ENCODE results near the gene PSTPIP2.

- TF ChIP-seq CTCF (IDR thresholded peaks at IDR 0.05), result no peak
- TF ChIP-seq EZH2phosphoT487 (IDR thresholded peaks at IDR 0.05), result no peak
- TF ChIP-seq EZH2 (IDR thresholded peaks at IDR 0.05), result no peak
Measured at GRCh38 chr18:46001892-46002291, 70.2 kb downstream of the PSTPIP2 start.
